ENCODE measurements around the gene DPY19L1.
A peak's percentile ranks its signal among the peaks of the same experiment; 100 is the strongest.
"Not testable (repeated sequence)": the region's sequence is repeated elsewhere in the genome, so short reads cannot be mapped to it uniquely, and the experiment has no call there.

The DPY19L1 gene
- 20.1 to 24.4 (median 23.4) reads per million in 3 donors for total RNA-seq

- H3K4me1 ChIP-seq (ENCODE audit: control insufficient read depth, insufficient read depth, low read length, poor library complexity, severe bottlenecking) = peaks cover 12% of the 10 kb centered on the region
- H3K9me3 ChIP-seq (ENCODE audit: control insufficient read depth, low read length) = no peaks in the 10 kb centered on the region
- peak within 1 kb of the TSS; percentile 70 for H3K4me3 ChIP-seq (ENCODE audit: insufficient read depth, low read depth, low read length, poor library complexity, severe bottlenecking)
- H3K27ac ChIP-seq (ENCODE audit: insufficient read depth, low read length, poor library complexity, severe bottlenecking) = peak within 1 kb of the TSS; percentile 75
- DNase-seq = no peak
- no peaks in the 10 kb centered on the region for H3K27me3 ChIP-seq (replicated peaks; ENCODE audit: control insufficient read depth, insufficient read depth, low read length, poor library complexity, severe bottlenecking)
- no peaks in the 10 kb centered on the region for H3K36me3 ChIP-seq (ENCODE audit: control insufficient read depth, insufficient read depth, low read length)
Observed at GRCh38 chr7:35037211-35037525, at the start of gene DPY19L1. TSS of gene DPY19L1 (minus strand) at chr7:35037485. CDS start at chr7:35037394, 91 bp downstream.

GRCh38 chr7:35079517-35079916 lies 42.2 kb upstream of the DPY19L1 start:
- not testable (repeated sequence) for H3K4me1 ChIP-seq (ENCODE audit: control insufficient read depth, insufficient read depth, low read length, poor library complexity, severe bottlenecking); H3K4me3 ChIP-seq (ENCODE audit: insufficient read depth, low read depth, low read length, poor library complexity, severe bottlenecking); H3K27me3 ChIP-seq (replicated peaks; ENCODE audit: control insufficient read depth, insufficient read depth, low read length, poor library complexity, severe bottlenecking); H3K27ac ChIP-seq (ENCODE audit: insufficient read depth, low read length, poor library complexity, severe bottlenecking); DNase-seq; H3K36me3 ChIP-seq (ENCODE audit: control insufficient read depth, insufficient read depth, low read length); H3K9me3 ChIP-seq (ENCODE audit: control insufficient read depth, low read length)

GRCh38 chr7:35074008-35074407 lies 36.7 kb upstream of the DPY19L1 start:
- not testable (repeated sequence) for H3K4me3 ChIP-seq (ENCODE audit: insufficient read depth, low read depth, low read length, poor library complexity, severe bottlenecking); DNase-seq; H3K27ac ChIP-seq (ENCODE audit: insufficient read depth, low read length, poor library complexity, severe bottlenecking); H3K27me3 ChIP-seq (replicated peaks; ENCODE audit: control insufficient read depth, insufficient read depth, low read length, poor library complexity, severe bottlenecking); H3K36me3 ChIP-seq (ENCODE audit: control insufficient read depth, insufficient read depth, low read length); H3K4me1 ChIP-seq (ENCODE audit: control insufficient read depth, insufficient read depth, low read length, poor library complexity, severe bottlenecking); H3K9me3 ChIP-seq (ENCODE audit: control insufficient read depth, low read length)

DNA sequence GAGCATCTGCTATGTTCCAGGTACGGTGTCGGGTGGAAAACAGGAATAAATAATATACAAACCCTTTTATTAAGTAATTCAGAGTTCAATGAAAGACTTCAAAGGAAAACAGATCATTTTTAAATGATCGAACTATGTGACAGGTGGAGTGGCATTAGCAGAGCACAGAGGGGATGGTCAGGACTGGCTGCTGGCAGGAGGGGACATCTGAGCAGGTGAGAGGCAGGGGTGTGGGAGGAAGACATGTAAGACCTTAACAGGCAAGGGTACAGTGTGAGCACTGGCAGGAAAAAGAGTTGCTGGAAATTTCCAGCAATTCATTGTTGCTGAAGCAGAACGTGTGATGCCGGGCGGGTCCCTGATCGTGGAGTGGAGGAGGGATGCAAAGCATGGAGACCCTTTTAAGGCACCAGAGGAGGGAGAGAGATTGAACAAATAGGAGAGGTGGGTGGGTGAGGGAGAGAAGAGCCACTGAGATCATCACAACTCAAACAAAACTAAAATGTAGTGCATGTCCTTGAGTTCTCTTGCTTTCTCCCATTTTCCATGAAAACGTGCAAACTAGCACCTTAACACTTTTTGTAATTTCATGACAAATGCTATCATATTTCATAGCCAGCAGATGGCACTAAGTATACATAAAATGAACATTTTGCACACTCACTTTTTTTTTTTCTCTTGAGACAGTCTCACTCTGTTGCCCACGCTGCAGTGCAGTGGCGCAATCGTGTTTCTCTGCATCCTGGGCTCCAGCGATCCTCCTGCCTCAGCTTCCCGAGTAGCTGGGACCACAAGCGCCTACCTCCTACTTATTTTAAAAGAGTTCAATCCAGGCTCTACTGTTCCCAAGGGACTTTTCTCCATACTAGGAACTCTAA lies 35.9 kb upstream of the DPY19L1 start:
- H3K4me3 ChIP-seq (ENCODE audit: insufficient read depth, low read depth, low read length, poor library complexity, severe bottlenecking); H3K4me1 ChIP-seq (ENCODE audit: control insufficient read depth, insufficient read depth, low read length, poor library complexity, severe bottlenecking); H3K27me3 ChIP-seq (replicated peaks; ENCODE audit: control insufficient read depth, insufficient read depth, low read length, poor library complexity, severe bottlenecking); DNase-seq; H3K36me3 ChIP-seq (ENCODE audit: control insufficient read depth, insufficient read depth, low read length); H3K27ac ChIP-seq (ENCODE audit: insufficient read depth, low read length, poor library complexity, severe bottlenecking); H3K9me3 ChIP-seq (ENCODE audit: control insufficient read depth, low read length): not testable (repeated sequence)

DNA sequence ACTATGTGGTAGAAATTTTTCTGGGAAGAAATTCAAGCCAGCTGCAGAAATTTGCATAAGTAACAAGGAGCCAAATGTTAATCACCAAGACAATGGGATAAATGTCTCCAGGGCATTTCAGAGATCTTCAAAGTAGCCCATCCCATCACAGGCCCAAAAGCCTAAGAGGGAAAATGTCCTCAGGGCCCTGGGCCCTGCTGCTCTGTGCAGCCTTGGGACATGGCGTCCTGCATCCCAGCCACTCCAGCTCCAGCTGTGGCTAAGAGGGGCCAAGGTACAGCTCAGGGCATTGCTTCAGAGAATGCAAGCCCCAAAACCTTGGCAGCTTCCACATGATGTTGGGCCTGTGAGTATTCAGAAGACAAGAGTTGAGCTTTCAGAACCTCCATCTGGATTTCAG lies 31.8 kb upstream of the DPY19L1 start:
- H3K27ac ChIP-seq (ENCODE audit: insufficient read depth, low read length, poor library complexity, severe bottlenecking); H3K9me3 ChIP-seq (ENCODE audit: control insufficient read depth, low read length); H3K4me1 ChIP-seq (ENCODE audit: control insufficient read depth, insufficient read depth, low read length, poor library complexity, severe bottlenecking); H3K4me3 ChIP-seq (ENCODE audit: insufficient read depth, low read depth, low read length, poor library complexity, severe bottlenecking); H3K27me3 ChIP-seq (replicated peaks; ENCODE audit: control insufficient read depth, insufficient read depth, low read length, poor library complexity, severe bottlenecking); H3K36me3 ChIP-seq (ENCODE audit: control insufficient read depth, insufficient read depth, low read length); DNase-seq: not testable (repeated sequence)

GRCh38 chr7:35065382-35065781 lies 28.1 kb upstream of the DPY19L1 start:
- H3K27ac ChIP-seq (ENCODE audit: insufficient read depth, low read length, poor library complexity, severe bottlenecking); H3K9me3 ChIP-seq (ENCODE audit: control insufficient read depth, low read length); H3K36me3 ChIP-seq (ENCODE audit: control insufficient read depth, insufficient read depth, low read length); H3K4me1 ChIP-seq (ENCODE audit: control insufficient read depth, insufficient read depth, low read length, poor library complexity, severe bottlenecking); DNase-seq; H3K27me3 ChIP-seq (replicated peaks; ENCODE audit: control insufficient read depth, insufficient read depth, low read length, poor library complexity, severe bottlenecking); H3K4me3 ChIP-seq (ENCODE audit: insufficient read depth, low read depth, low read length, poor library complexity, severe bottlenecking): not testable (repeated sequence)

- not testable (repeated sequence) for H3K36me3 ChIP-seq (ENCODE audit: control insufficient read depth, insufficient read depth, low read length)
Observed at GRCh38 chr7:35058571-35058970, 21.3 kb upstream of the DPY19L1 start.

DNA sequence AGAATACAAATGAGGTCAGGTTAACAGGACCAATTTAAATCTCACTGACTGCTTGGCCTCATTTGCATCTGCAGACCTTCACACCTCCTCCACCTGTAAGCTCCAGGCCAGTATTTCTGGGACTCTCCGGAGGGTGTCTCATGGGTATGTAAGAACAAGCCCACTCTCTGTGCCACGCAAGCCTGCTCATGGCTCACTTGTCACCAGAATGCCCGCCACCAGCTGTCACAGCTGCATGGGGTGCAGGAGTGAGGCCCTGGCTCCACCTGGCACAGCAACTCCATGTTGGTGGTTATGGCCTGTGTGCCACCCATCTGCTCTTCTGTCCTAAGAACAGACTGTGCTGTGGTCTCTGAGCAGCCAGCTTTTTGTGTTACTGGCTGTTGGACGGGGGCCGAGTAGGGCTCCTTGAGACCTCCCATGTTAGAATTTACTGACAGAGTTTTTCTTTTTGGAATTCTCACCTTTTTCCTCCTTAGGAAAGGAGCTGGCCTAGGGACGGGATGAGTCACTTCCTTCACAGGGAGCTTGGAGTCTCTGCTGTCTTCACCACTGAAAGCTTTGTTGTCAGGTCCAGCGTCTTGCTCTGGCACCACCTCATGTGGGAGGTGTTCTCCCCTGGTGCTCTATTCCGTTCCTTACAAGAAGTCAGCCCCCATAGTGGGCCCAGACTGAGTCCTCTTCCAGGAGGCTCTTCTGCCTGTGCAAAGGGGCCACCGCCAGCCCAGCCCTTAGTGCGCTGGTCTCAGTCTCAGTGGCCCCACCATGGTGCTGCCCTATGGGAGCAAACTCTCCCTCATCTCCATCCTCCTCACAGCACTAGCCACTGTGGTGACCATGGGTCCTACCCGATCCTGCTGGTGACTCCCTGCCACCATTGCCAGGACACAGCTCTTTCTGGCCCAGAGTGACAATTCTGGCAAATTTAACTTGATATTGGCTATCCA lies 20.5 kb upstream of the DPY19L1 start:
- H3K27ac ChIP-seq (ENCODE audit: insufficient read depth, low read length, poor library complexity, severe bottlenecking); H3K36me3 ChIP-seq (ENCODE audit: control insufficient read depth, insufficient read depth, low read length); H3K27me3 ChIP-seq (replicated peaks; ENCODE audit: control insufficient read depth, insufficient read depth, low read length, poor library complexity, severe bottlenecking); DNase-seq; H3K9me3 ChIP-seq (ENCODE audit: control insufficient read depth, low read length); H3K4me1 ChIP-seq (ENCODE audit: control insufficient read depth, insufficient read depth, low read length, poor library complexity, severe bottlenecking); H3K4me3 ChIP-seq (ENCODE audit: insufficient read depth, low read depth, low read length, poor library complexity, severe bottlenecking): not testable (repeated sequence)

More at GRCh38 chr7:35058571-35058970, 21.3 kb upstream of the DPY19L1 start:
- H3K27me3 ChIP-seq (replicated peaks; ENCODE audit: control insufficient read depth, insufficient read depth, low read length, poor library complexity, severe bottlenecking); H3K4me1 ChIP-seq (ENCODE audit: control insufficient read depth, insufficient read depth, low read length, poor library complexity, severe bottlenecking); H3K4me3 ChIP-seq (ENCODE audit: insufficient read depth, low read depth, low read length, poor library complexity, severe bottlenecking); H3K27ac ChIP-seq (ENCODE audit: insufficient read depth, low read length, poor library complexity, severe bottlenecking); DNase-seq; H3K9me3 ChIP-seq (ENCODE audit: control insufficient read depth, low read length): not testable (repeated sequence)

DNA sequence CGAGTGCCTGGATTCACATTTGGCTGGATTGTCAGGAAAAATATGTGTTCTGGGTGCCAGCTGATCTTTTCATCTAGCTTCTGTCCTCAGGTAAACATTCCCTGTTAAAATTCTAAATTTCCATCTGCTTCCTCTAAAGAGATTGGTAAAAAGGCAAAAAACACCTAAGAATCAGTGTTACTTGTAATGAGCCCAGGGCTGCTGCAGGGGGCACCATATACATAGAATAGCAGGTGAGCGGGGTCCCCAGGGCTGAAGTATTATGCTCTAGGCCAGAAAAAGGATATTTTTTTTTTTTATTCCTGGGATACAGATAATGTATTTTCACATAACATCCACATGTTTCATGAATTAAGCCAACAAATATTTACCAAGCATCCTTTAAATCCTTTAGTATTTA lies 18.4 kb upstream of the DPY19L1 start:
- H3K27ac ChIP-seq (ENCODE audit: insufficient read depth, low read length, poor library complexity, severe bottlenecking); H3K4me1 ChIP-seq (ENCODE audit: control insufficient read depth, insufficient read depth, low read length, poor library complexity, severe bottlenecking); H3K4me3 ChIP-seq (ENCODE audit: insufficient read depth, low read depth, low read length, poor library complexity, severe bottlenecking); H3K36me3 ChIP-seq (ENCODE audit: control insufficient read depth, insufficient read depth, low read length); DNase-seq; H3K9me3 ChIP-seq (ENCODE audit: control insufficient read depth, low read length); H3K27me3 ChIP-seq (replicated peaks; ENCODE audit: control insufficient read depth, insufficient read depth, low read length, poor library complexity, severe bottlenecking): not testable (repeated sequence)
